Stomach (tissue), 4 donors: ENCODE measurements around the gene DOCK1.

Source experiments
- POLR2A ChIP-seq, 4 donors: fragments of 450-650 bp; IDR thresholded peaks; one replicate each; pipeline ENCODE4 v1.6.1; 2016; ENCODE audit warnings: antibody characterized with exemption in 4 of 4, control low read depth in 2 of 4, mild to moderate bottlenecking in 1 of 4, moderate library complexity in 1 of 4
- POLR2AphosphoS5 ChIP-seq, 3 donors: sonication (generic); formaldehyde crosslinking; IDR thresholded peaks; one replicate each; pipeline ENCODE4 v1.6.1; 2016; ENCODE audit warnings: antibody characterized with exemption in 3 of 3
- TF ChIP-seq, protein P1 (sequence below), 7 experiments: fragments of 450-650 bp in 4 of 7; fragments of 200-600 bp in 3 of 7; sonication (generic) in 3 of 7; IDR thresholded peaks; one replicate each; pipeline ENCODE4 v1.5.1; 2016 to 2019; ENCODE audit warnings: antibody characterized with exemption in 7 of 7, control low read depth in 2 of 7, mild to moderate bottlenecking in 1 of 7

DNA sequence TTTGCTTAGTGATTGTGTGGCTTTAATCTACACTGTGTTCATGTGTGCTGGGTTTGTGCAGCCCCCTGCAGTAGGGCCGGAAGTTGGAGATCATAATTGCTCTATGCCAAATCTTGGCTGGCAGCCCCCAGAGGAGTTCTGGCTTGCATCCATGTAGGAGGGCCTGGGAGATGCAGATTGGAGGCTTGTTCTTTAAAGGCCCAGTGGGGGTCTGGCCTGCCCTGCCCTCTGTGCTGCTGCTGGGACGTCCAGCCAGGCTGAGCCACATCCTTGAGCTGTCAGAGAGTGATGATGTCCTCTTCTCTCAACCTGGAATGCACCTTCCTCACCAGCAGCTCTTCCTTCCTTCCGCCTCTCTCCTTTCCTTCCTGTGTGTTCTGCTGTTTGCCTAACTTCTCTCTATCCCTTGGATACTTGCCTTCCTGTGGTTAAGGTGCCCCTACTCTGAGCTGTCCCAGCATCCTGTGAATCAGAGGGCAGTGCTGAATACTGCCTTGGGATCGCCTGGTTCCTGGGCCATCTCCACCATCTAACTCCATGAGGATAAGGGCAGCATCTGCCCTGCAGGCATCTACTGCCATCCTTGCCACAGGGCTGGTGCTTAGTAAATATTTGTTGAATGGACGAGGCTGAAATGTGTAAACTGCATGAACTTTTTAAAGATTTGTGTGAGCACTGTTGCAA is 30.2 kb downstream of the DOCK1 start:
- TF ChIP-seq, protein P1, sequence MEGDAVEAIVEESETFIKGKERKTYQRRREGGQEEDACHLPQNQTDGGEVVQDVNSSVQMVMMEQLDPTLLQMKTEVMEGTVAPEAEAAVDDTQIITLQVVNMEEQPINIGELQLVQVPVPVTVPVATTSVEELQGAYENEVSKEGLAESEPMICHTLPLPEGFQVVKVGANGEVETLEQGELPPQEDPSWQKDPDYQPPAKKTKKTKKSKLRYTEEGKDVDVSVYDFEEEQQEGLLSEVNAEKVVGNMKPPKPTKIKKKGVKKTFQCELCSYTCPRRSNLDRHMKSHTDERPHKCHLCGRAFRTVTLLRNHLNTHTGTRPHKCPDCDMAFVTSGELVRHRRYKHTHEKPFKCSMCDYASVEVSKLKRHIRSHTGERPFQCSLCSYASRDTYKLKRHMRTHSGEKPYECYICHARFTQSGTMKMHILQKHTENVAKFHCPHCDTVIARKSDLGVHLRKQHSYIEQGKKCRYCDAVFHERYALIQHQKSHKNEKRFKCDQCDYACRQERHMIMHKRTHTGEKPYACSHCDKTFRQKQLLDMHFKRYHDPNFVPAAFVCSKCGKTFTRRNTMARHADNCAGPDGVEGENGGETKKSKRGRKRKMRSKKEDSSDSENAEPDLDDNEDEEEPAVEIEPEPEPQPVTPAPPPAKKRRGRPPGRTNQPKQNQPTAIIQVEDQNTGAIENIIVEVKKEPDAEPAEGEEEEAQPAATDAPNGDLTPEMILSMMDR (IDR thresholded peaks at IDR 0.05), result no peak
- no peak for TF ChIP-seq POLR2A (IDR thresholded peaks at IDR 0.05)
- no peak for TF ChIP-seq POLR2AphosphoS5 (IDR thresholded peaks at IDR 0.05)
